ENCODE measurements around the gene GPC1. TPM values are rescaled to one million over a fixed set of nuclear protein-coding genes. Genes with fewer than 3 reads are reported as not detected.

GPC1 gene
- polyA plus RNA-seq, 1 of the 3 experiments (the other 2 are of a cell fraction) = 65.5 TPM

GRCh38 chr2:240432430-240432819 lies 3.0 kb upstream of the GPC1 start:
- H3K4me3 ChIP-seq (ENCODE audit: low read depth in 2 of 2, low read length in 1 of 2) = no peak overlapping the region
- CTCF ChIA-PET = interaction anchor here (0.9 to 1.5 kb wide), 3 partner anchors 19 to 289 kb away, joined by 3 read pairs; no protein-coding TSS in a partner anchor

More at GRCh38 chr2:240432430-240432819, 3.0 kb upstream of the GPC1 start:
- Histone ChIP-seq H3K4me2 (no peak overlapping the region), H3K9me2 (no peaks in the 10 kb centered on the region), H3F3A (replicated peaks; ENCODE audit: insufficient read depth) (peaks cover 4% of the 10 kb centered on the region), H3K27ac (ENCODE audit: low read depth in 2 of 2, low read length in 1 of 2) (no peak overlapping the region), H3K79me2 (ENCODE audit: insufficient read depth) (peaks cover 10% of the 10 kb centered on the region), H3K9ac (no peak overlapping the region), H3K9me3 (no peaks in the 10 kb centered on the region), H3K4me1 (ENCODE audit: control insufficient read depth in 1 of 2, insufficient read depth in 2 of 2, low read depth in 1 of 2, low read length in 1 of 2) (peaks cover 13 to 14% of the 10 kb centered on the region in 2 experiments; a peak in 2 of 4 replicates), H2AFZ (ENCODE audit: low read depth) (no peak overlapping the region), H4K20me1 (ENCODE audit: insufficient read depth) (peaks cover 11% of the 10 kb centered on the region), H3K27me3 (ENCODE audit: insufficient read depth) (no peaks in the 10 kb centered on the region; the same call in 1 of the 2 replicates), H3K36me3 (replicated peaks in 1 of 2; ENCODE audit: control insufficient read depth in 1 of 2, insufficient read depth in 2 of 2, low read length in 1 of 2) (no peaks in the 10 kb centered on the region)
- 87% methylated on average over 9 of the region's 9 CpGs for WGBS (ENCODE audit: low lambda C conversion rate)
- DNase-seq = no peak
- POLR2A ChIA-PET = no interaction called here
- TF ChIP-seq GABPA (IDR thresholded peaks at IDR 0.05; ENCODE audit: low read depth) (no peak), MEF2A (IDR thresholded peaks at IDR 0.05; ENCODE audit: borderline replicate concordance, low read depth) (no peak), REST (IDR thresholded peaks at IDR 0.05; ENCODE audit: low read depth, low read length) (no peak), IRF3 (IDR thresholded peaks at IDR 0.05; ENCODE audit: low read depth, low read length) (no peak), RFX5 (IDR thresholded peaks at IDR 0.05; ENCODE audit: low read length) (no peak), MAX (IDR thresholded peaks at IDR 0.05; ENCODE audit: low read depth) (no peak), ELF1 (IDR thresholded peaks at IDR 0.05) (no peak), FOXJ3 (CRISPR knock-in tag; IDR thresholded peaks at IDR 0.05) (no peak), TCF12 (IDR thresholded peaks at IDR 0.05) (no peak), EZH2phosphoT487 (IDR thresholded peaks at IDR 0.05; ENCODE audit: borderline replicate concordance, low read depth) (no peak), PBX3 (IDR thresholded peaks at IDR 0.05) (no peak), CTCF (IDR thresholded peaks at IDR 0.05) (no peak)
- TF ChIP-seq, protein P1, sequence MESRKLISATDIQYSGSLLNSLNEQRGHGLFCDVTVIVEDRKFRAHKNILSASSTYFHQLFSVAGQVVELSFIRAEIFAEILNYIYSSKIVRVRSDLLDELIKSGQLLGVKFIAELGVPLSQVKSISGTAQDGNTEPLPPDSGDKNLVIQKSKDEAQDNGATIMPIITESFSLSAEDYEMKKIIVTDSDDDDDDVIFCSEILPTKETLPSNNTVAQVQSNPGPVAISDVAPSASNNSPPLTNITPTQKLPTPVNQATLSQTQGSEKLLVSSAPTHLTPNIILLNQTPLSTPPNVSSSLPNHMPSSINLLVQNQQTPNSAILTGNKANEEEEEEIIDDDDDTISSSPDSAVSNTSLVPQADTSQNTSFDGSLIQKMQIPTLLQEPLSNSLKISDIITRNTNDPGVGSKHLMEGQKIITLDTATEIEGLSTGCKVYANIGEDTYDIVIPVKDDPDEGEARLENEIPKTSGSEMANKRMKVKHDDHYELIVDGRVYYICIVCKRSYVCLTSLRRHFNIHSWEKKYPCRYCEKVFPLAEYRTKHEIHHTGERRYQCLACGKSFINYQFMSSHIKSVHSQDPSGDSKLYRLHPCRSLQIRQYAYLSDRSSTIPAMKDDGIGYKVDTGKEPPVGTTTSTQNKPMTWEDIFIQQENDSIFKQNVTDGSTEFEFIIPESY (IDR thresholded peaks at IDR 0.05; ENCODE audit: borderline replicate concordance, low read depth) = no peak

Data from SK-N-SH (cell line).